Measurements from ENCODE around the gene TMEM132D. TPM values are rescaled to one million over a fixed set of nuclear protein-coding genes. Genes with fewer than 3 reads are reported as not detected.
"Not testable (repeated sequence)": the region's sequence is repeated elsewhere in the genome, so short reads cannot be mapped to it uniquely, and the experiment has no call there.

Gene TMEM132D
- total RNA-seq, 1 donor from 2014 or later: not detected

DNA sequence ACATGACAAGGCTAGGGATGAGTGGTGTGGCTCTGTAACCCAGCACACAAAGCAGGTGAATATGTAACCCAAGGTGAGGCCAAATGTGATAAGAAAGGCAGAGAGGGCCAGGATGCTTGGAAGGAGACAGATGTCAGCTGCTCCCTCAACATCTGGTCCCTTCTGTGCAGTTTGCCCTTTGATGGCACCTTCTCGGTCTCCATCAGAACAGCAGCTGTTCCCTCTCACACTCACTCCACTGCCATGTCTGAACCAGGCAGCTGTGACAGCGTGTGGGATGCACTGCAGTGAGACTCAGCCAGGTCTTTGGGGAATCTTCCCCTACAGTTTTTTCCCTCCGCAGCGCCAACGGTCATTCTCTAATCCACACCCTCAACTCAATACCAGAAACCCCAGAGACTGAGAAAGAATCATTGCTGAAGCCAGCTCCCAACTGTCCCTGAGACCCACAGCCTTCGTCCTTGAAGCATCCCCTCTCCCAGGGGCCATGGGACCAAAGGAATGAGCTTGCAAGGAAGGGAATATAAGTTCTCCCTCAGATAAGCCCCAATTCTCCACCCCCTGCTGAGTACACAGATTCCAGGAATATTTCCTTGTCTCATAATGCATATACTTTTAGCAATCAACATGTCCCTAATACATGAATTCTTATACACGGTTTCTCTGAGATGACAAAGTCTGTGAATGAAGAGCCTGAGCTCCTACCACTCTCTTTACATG lies 820.5 kb downstream of the TMEM132D start:
- no peak for DNase-seq (ENCODE audit: low spot score)
- no peak for ATAC-seq

DNA sequence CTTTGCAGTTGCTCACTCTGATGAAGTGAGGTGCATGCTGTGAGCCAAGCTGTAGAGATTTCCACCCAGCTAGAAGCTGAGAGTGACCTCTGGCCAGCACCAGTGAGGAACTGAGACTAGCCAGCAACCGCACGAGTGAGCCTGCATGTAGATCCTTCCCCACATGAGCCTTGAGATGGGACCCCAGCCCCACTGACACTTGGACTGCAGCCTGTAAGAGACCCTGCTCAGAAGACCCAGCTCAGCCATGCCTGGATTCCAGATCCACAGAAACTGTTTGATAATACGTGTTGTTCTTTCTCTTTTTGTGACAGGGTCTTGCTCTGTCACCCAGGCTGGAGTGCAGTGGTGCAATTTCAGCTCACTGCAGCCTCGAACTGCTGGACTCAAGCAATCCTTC lies 821.4 kb downstream of the TMEM132D start:
- DNase-seq (ENCODE audit: low spot score): no peak

DNA sequence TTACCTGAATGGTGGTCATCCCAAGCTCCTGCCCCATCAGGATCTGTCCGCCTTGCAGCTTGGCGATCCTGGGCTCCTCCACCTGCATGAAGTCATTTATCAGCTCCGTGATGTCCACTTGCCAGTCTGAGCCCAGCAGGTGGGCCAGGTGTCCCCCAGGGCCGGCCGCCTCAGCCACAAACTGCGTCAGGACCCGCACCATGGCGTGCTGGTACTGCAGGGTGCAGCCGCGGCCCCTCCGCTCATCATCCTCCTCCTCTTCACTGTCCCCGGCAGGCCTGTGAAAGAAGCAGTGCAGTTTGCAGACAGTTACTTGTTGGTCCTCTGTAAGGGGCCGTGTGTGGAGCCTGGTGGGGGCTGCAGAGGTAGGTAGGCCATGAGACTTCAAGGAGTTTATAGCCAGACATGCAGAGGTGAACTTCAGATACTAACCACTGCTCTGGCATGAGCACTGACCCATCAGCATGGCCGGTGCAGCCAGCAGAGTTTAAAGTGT lies 822.0 kb downstream of the TMEM132D start:
- no peak for ATAC-seq
- no peak for DNase-seq (ENCODE audit: low spot score)

More for the DNA sequence above, 821.4 kb downstream of the TMEM132D start:
- no peak for ATAC-seq

DNA sequence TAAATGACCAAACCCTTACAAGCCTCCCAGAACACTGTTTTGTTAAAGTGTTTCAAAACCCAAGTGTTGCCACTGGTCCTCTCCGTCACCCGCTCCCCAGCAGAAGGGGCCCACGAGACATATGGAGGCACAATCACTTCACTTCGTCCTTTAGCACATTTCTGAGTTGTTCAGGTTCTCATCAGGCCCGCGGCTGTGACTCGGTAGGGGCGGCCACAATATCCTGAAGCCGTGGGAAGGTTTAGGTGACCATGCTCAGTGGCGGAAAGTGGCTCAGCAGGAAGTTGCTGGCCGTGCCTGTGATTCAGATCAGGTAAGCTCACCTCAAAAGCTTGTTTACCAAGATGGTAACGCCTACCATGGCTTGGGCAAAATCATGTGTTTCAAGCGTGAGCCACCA lies 823.0 kb downstream of the TMEM132D start:
- no peak for DNase-seq (ENCODE audit: low spot score)
- ATAC-seq: no peak

DNA sequence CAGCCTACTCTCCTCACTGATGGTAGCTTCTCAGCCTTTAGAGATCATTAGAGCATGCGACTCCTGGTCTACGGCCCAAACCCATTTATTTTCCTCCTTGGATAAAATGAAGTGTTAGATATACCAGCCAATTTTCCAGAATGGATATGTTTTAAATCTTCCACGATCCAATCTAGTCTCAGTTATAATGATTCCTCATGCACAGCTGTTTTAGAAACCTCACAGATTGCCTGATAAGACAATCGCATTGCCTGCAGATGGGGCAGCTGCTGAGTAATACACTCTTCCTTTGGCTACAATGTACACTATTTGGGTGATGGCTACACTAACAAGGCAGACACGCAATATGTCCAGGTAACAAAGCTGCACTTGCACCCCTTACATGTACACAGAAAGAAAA lies 823.4 kb downstream of the TMEM132D start:
- no peak for DNase-seq (ENCODE audit: low spot score)
- ATAC-seq: no peak

DNA sequence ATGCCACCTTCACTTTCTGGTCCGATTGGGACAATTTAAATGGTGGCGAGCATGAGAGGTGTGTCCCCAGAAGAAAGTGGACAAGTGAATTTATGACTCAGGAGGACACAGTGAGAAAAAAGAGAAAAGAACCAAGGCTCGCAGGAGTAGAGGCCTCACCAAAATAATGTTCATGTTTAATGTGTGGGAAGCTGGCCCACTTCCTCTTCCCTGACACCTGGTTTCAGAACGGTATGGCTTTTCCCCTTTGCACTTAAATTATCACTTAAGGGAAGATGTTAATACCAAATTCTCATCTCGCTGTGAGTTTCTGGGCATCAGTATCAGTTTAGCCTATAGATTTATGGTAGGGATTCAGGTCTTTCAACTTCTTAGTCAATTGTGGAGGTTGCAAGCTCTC lies 824.1 kb downstream of the TMEM132D start:
- ATAC-seq: no peak
- no peak for DNase-seq (ENCODE audit: low spot score)

DNA sequence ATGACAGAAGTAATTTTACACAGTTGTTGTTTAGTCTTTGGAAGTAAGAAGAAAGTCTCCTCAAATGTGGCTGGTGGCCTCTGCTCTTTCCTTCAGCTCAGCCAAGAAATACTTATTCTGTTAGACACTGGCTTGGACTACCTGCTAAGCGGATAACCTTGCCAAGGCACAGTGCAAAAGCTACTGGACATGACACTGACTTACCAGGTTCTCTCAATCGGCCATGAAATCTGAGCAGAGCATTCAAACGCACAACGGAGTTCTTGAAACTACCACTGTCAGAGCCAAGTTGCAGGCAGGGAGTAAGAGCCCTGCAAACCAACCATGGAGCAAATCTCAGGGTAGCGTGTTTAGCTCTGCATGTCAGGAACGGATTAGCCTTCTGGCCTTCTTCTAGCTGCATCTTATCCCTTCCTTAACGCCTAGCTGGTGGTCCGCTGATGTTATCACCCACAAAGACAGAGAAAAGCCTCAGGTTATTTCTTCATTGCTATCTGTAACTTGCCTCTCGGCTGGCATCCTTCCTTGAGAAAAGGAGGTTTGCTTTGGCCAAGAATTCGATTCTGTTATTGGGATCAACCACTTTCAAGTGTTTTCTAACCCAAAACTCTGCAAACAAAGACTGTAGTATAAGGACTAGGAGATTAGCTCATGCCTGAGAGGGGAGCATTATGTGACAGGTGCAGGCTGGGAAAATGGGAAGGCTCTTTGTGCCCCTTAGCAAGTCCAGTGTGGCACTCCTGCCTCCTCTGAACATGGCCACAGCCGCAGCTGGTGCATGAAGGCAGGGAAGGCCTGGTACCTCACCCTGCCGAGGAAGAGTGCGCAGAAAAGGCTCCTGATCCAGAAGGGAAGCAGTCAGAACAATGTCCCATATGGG lies 827.1 kb downstream of the TMEM132D start:
- DNase-seq (ENCODE audit: low spot score): no peak
- no peak for ATAC-seq

DNA sequence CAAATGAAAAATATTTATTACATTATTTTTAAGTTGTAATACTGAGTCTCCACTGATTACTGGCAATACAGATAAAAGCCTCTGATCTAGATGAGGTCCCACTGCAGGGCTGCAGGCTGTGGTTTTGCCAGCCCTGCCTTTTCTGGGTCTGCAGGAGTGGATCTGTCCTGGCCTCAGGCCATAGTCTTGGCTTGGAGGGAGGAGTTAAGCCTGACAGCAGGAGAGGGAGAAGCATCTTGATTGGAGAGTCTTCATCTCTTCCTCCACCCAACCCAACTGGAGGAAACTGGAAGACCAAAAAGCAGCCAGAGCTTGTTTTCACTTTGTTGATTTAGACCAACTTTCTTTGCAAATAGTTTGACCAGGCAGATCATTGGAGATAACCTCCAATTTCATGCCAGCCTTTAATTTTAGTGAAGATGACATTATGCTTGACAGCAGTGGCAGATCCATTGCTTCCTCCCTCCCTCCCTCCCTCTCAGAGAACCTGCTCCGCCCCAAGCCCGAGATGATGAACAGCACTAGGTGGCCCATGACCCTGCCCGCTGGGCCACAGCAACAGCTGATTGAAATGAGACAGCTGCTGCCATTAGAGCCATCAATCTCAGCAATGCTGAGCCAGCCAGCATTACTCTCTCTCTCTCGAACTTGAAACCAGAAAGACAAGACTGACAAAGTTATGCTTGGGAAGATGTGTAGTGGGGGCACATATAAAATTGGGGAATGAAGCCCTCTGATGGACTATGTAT lies 828.2 kb downstream of the TMEM132D start:
- DNase-seq (ENCODE audit: low spot score) (no peak), ATAC-seq (no peak)

DNA sequence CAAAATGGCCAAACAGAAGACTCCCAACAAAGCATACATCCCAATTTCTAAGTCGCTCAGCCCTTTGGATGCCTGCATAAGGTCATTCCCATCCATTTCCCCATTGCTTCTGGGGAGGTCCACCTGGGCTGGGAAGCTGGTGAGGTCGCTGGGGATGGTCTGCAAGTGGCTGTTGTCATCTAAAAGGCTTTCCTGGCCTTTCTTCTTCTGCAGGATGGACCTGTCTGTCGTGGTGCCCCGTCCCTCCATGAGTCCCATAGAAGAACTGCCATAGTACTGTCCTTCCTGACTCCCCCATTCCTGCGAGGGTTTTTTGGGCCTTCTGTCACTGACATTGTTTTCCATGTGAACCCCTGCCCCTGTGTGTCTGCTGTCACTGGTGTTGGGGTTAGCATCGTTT lies 829.4 kb downstream of the TMEM132D start:
- ATAC-seq: no peak
- no peak for DNase-seq (ENCODE audit: low spot score)

DNA sequence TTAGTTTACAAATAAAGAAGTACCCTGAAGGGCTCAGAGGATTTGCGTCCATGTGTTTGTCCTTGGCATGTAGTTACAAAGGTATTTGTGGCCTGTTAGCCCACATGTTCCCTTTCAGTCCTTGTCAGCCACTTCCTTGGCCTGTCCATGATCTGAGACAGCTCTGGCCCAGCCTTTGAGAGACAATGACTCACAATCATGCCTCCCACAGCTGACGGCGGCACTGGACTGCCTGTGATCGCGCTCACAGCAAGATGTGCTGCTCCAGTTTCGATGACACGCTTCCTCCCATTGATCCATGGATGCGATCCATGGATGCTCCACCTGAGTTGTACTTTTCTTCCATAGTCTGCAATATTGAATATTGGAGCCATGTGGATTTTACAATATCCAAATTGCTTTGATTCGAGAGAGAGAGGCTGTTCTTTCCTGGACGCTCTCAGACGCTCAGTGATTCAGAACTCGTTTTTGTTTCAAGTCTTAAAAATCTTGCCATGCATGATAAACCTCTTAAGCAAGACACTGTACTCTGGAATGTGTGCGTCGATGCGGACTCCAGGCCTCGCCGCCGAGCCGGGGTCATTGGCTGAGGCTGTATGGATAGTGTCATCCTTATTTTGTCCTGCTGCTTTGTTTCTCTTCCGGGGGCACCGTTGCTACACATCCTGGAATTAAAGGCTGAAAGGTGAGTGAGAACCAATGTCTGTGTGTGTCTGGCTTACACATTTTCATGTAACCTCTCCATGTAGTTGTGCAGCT lies 830.5 kb downstream of the TMEM132D start:
- ATAC-seq (no peak), DNase-seq (ENCODE audit: low spot score) (no peak)

DNA sequence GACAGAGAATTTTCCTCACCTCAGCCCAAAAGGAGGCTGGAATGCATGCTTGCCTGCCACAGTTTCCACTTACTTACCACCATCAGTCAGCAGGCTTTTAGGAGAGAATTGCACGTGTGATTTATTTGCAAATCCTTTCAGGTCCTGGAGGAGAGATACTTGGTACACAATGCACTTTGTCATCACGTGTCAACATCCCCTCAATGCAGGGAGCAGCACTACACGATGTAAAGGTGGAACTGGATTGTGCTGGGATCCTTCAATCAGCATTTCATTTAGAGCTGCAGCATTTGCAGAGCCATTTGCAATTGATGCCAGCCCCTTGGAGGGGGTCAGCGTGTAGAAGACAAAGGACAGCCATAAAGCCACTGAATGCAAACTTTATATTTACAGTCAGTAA lies 832.5 kb downstream of the TMEM132D start:
- ATAC-seq (no peak), DNase-seq (ENCODE audit: low spot score) (no peak)

DNA sequence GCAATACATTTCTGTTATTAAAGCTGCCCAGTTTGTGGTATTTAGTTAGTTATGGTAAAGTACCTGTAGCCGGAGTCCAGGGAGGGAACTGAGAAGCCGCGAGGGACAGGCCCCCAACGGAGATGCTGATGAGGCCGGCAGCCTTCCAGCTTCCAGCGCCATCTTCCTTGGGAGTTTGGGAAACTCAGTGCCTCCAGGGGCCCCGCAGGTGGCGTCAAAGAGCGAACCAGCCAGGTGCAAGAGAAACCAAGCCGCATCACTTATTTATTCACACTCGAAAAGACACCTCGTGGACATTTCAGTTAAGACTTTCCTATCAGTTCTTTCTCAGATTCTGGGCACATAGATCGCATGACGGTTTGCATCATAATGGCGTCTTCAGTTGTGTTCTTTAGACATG lies 833.9 kb downstream of the TMEM132D start:
- ATAC-seq (no peak), DNase-seq (ENCODE audit: low spot score) (no peak)

DNA sequence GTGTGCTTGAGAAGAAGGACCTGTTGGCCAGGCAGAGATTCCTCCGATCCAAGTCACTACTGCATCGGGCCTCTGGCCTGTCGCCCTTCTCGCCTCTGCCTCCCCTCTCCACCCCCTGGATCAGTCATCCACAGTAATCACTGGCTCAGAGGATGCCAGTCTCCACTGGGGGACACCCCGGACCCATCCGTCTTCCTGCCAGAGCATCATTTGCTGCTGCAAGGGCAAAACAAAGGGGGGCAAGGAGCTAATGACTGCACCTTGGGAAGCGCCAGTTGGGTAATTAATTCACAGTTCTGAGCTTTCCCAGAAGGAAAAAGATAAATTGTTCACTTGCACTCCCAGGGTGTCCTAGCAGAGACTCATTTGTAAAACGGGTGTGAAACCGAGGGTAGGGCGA lies 835.1 kb downstream of the TMEM132D start:
- no peak for ATAC-seq
- no peak for DNase-seq (ENCODE audit: low spot score)

DNA sequence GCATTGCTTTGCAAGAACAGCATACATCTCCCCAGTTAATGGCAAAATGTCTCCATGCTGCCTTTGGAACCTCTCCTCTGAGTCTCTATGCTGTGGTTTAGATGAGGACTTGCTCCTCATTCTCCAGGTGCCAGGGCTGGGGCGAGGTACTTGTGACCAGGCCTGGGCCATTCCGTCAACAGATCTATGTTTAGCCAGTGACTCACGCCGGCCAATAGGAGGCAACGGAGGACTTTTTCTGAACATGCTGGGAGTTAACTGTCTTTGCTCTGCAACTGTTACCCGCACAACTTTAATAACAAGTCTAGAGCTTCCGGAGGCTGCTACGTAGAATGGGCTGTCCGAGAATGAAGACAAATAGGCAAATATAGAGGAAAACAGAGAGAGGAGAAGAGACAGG lies 836.3 kb downstream of the TMEM132D start:
- ATAC-seq: no peak

DNA sequence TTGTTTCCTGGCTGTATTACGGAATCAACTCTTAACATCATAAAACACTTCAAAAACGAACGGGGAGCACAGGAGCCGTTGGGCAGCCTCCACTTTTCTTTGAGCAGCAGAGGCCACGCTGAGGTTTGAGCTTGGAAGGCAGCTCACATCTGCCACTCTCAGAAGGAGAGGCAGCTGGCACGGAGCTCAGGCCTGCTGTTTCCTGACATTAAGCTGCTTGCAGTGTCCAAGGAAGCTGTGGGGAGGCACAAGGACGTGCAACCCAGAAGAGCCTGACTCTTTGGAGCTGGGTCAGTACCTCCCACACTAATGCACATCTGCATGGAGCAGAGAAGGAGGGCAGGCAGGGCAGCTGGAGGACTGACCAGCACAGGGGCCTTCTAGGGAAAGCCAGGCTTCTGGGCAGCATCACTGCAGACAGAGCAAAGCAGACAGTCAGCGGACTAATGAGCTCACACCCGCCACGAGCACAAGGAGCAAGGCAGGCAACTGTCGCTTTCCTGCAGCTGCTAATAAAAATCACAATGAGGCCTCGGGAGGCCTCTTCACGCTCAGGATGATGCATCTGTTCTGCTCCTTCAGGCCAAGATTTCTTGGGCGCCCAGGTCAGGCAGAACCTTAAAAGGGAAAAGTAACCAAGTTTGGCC lies 839.5 kb downstream of the TMEM132D start:
- DNase-seq (ENCODE audit: low spot score) (no peak), ATAC-seq (no peak)

More for the DNA sequence above, 836.3 kb downstream of the TMEM132D start:
- DNase-seq (ENCODE audit: low spot score): no peak

DNA sequence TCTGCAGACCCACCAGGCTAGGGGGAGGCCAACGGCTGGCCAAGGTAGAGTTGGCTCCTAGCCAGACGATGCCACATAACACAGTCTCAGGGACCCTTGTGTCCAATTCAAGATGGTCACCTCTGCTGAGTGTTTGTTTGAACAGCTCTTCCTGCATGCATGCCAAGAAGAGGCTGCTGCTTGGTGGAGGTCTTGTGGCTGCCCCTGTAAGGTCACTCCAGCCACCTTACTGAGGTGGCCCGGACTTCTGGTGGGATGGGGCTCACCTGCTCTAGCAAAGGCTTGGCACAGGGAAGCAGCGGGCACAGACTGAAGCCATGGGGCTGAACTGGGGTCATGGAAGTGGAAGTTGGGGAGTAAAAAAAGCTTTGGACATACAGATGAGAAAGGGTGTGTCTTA lies 840.2 kb downstream of the TMEM132D start:
- no peak for DNase-seq (ENCODE audit: low spot score)
- no peak for ATAC-seq

DNA sequence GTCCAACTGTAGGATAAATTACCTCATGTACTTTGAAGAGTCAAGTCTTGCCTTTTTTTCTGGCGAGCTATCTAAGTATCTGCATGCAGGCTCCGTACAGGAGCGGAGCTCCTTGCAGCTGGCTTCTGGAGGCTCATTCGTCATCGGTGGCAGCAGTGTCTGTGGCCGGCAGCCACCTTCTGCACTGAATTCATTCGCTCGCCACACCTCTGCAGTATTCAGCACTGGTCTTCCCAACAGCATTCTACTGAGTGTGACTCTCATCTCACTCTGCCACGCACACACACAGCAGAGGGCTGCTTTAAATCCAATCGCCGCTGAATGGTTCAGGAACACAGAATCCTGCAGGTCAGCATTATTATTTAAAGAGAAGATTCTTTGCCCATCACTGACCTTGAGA lies 850.6 kb downstream of the TMEM132D start:
- no peak for ATAC-seq

DNA sequence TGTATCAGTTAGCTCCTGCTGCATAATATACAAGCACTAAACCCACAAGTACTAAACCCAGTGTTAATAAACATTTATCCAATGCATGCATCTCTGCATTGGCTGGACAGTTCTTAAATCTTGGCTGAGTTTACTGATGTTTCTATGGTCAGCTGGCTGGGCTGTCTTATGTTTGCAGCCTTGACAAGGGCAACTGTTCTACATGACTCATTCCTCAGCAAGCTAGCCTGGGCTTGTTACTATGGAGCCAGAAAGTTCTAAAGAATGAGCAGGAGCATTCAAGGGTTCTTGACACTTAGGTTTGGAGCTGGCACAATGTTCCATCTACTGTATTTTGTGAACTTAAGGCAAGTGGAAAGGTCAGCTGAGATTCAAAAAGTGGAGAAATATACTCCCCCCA lies 851.5 kb downstream of the TMEM132D start:
- DNase-seq (ENCODE audit: low spot score) (no peak), ATAC-seq (no peak)

More for the DNA sequence above, 850.6 kb downstream of the TMEM132D start:
- no peak for DNase-seq (ENCODE audit: low spot score)

DNA sequence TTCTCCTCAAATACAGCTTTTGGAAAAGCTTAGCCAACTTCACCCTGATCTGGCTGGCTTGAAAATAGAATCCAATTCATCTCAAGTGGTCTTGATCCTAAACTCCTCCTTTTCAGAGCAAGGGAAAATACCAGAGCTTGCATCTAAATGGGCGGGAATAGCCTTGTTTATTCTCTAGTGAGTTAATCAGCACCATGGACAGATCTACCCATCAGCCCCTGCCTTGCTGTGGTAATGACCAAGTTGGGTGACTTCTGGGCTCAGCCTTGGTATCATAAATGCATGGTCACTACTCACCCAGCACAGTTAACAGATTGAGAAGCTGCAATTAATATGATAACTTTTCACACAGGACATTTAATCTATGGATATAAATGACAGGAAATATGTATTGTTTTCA lies 853.9 kb downstream of the TMEM132D start:
- ATAC-seq (peak; percentile 51), DNase-seq (ENCODE audit: low spot score) (no peak)

DNA sequence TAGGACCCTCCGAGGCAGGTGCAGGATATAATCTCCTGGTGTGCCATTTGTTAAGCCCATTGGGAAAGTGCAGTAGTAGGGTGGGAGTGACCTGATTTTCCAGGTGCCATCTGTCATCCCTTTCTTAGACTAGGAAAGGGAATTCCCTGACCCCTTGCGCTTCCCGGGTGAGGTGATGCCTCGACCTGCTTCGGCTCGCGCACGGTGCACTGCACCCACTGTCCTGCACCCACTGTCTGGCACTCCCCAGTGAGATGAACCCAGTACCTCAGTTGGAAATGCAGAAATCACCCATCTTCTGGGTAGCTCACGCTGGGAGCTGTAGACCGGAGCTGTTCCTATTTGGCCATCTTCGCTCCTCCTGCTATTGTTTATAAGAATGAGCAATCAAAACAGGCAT lies 860.5 kb downstream of the TMEM132D start:
- not testable (repeated sequence) for DNase-seq (ENCODE audit: low spot score); ATAC-seq

All from left lobe of liver (tissue), 2 donors.